HFF-Myc (cell line): ENCODE results near the gene CMIP.
A peak's percentile ranks its signal among the peaks of the same experiment; 100 is the strongest.

Experiments
- DNase-seq: peaks from one replicate; pipeline ENCODE4 v3.0.0-alpha.2; 2011; ENCODE audit warnings: low read depth; ENCODE audit errors: extremely low read depth
- H3K4me3 ChIP-seq: replicated peaks from 2 replicates; pipeline ENCODE4 v1.5.1; 2011; ENCODE audit warnings: low read depth, mild to moderate bottlenecking, control low read depth, low read length
- TF ChIP-seq, protein P1 (sequence below): IDR thresholded peaks from 2 replicates; pipeline ENCODE4 v1.5.1; 2012; ENCODE audit warnings: mild to moderate bottlenecking, low read depth, low read length, control low read depth; ENCODE audit errors: missing control alignments

Gene CMIP

GRCh38 chr16:81695321-81696165, 250.9 kb downstream of the CMIP start:
- TF ChIP-seq, protein P1, sequence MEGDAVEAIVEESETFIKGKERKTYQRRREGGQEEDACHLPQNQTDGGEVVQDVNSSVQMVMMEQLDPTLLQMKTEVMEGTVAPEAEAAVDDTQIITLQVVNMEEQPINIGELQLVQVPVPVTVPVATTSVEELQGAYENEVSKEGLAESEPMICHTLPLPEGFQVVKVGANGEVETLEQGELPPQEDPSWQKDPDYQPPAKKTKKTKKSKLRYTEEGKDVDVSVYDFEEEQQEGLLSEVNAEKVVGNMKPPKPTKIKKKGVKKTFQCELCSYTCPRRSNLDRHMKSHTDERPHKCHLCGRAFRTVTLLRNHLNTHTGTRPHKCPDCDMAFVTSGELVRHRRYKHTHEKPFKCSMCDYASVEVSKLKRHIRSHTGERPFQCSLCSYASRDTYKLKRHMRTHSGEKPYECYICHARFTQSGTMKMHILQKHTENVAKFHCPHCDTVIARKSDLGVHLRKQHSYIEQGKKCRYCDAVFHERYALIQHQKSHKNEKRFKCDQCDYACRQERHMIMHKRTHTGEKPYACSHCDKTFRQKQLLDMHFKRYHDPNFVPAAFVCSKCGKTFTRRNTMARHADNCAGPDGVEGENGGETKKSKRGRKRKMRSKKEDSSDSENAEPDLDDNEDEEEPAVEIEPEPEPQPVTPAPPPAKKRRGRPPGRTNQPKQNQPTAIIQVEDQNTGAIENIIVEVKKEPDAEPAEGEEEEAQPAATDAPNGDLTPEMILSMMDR, result no peak
- no peak overlapping the region for H3K4me3 ChIP-seq

DNA sequence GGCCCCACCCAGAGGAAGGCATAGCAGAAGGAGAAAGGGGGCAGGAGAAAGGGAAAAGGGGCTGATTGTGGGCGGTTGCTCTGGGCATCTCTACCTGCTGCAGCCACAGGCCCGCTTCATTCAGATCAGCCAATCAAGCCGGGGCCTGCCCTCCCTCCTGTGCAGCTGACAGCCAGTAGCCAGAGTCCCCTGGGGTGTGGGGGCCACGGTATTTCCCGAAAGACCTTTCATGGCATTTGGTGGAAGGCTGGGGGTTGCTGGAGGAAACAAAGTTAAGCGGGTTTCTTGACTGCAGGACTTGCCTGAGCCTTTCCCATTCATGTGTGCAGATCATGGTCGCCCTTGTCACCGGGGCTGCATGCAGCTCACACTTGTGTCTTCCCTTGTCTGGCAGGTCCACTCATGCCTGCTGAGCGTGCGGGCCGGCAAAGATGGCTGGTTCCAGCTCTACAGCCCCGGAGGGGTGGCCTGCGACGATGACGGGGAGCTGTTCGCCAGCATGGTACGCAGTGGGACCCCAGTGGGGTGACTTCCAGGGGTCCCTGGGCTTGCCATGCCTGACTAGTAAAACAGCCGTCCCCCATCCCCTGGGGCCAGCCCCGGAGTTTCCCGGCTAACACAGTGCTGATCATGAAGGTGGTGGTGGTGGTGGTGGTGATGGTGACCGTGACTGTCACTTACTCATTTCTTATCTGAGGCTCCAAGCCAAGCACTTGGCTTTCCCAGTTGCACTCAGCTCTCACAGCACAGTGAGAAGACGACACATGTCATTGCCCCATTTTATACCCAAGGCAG, 251.8 kb downstream of the CMIP start:
- TF ChIP-seq, protein P1, result no peak
- DNase-seq, result no peak
- H3K4me3 ChIP-seq, result no peak overlapping the region

More at GRCh38 chr16:81695321-81696165, 250.9 kb downstream of the CMIP start:
- no peak for DNase-seq

- no peak overlapping the region for H3K4me3 ChIP-seq
- TF ChIP-seq, protein P1, result peak; percentile 76
- no peak for DNase-seq
These were observed 252.5 kb downstream of the CMIP start for GRCh38 chr16:81696961-81697615.

GRCh38 chr16:81697616-81698309, 253.2 kb downstream of the CMIP start:
- TF ChIP-seq, protein P1, result no peak
- DNase-seq, result no peak
- no peak overlapping the region for H3K4me3 ChIP-seq

DNA sequence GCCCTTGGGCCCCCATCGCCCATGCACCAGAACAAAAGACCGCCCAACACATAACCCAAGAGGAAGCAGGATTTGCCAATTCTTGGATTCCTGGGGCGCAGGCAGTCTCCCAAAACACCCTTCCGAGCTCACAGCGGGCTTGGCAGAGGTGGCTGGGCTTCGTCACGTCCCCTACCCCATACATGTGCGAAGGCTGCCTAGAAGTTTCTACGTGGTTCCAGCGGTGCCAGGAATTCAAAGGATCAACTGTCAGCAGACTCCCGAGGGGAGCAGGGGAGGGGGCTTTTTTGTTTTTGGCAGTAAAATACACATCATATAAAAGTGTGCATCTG, 253.7 kb downstream of the CMIP start:
- TF ChIP-seq, protein P1, result no peak
- DNase-seq, result no peak
- no peak overlapping the region for H3K4me3 ChIP-seq

DNA sequence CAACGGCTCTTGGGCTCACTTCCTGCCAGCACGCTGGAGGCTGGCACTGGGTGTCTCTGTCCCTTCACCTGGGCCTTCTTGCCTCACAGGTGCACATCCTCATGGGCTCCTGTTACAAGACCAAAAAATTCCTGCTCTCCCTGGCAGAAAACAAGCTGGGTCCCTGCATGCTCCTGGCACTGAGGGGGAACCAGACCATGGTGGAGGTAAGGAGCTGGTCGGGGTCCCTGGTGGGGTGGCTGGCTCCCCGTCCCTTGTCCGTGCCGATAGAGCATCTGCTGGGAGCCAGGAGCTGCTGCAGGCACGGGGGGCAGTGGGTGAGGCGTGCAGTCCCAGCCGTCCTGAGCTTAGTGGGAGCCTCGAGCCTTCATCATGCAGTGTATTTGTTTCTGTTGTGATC, 255.0 kb downstream of the CMIP start:
- TF ChIP-seq, protein P1, result no peak
- H3K4me3 ChIP-seq, result no peak overlapping the region
- no peak for DNase-seq
